H1 (cell line): ENCODE data around the gene PLP2. TPM values are rescaled to one million over a fixed set of nuclear protein-coding genes. Genes with fewer than 3 reads are reported as not detected.

Experiments used
- CTCF ChIA-PET: fragments of 300-600 bp; sonication (Branson Sonifier 250); formaldehyde crosslinking; loops from one replicate; lab custom pipeline; 2021; ENCODE audit not compliant: partially characterized antibody; lab: Charles Lee
- POLR2A ChIA-PET: fragments of 300-600 bp; sonication (Branson Sonifier 250); formaldehyde crosslinking; loops from one replicate; lab custom pipeline; 2021; ENCODE audit warnings: inconsistent platforms; ENCODE audit not compliant: partially characterized antibody; lab: Charles Lee
- DNase-seq, 2 experiments: peaks; one replicate each; pipeline versions ENCODE4 v3.0.0 to v3.0.0-alpha.2; 2010 to 2022; ENCODE audit warnings: low spot score in 2 of 2, low read depth in 1 of 2, mixed read lengths in 1 of 2
- FAIRE-seq: peaks from 2 replicates; lab custom pipeline; 2011; peaks lifted over from hg19 to GRCh38; lab: Jason Lieb, UNC
- H2AFZ ChIP-seq: 2 replicates; pipeline ENCODE4 v1.8.1; 2012; ENCODE audit warnings: low read length, inconsistent platforms
- H2AK5ac ChIP-seq: 2 replicates; pipeline ENCODE4 v1.6.1; 2013; ENCODE audit warnings: low read depth, low read length
- H2BK120ac ChIP-seq: replicated peaks from 2 replicates; pipeline ENCODE3; 2013; ENCODE audit warnings: low read depth, low read length, inconsistent platforms
- H2BK12ac ChIP-seq: 2 replicates; pipeline ENCODE4 v1.6.1; 2013; ENCODE audit warnings: low read depth, low read length
- H2BK15ac ChIP-seq: 2 replicates; pipeline ENCODE4 v1.6.1; 2013; ENCODE audit warnings: low read length
- H2BK20ac ChIP-seq: 2 replicates; pipeline ENCODE4 v1.6.1; 2013; ENCODE audit warnings: low read length
- H2BK5ac ChIP-seq: 2 replicates; pipeline ENCODE4 v1.6.1; 2013; ENCODE audit warnings: low read depth, low read length
- H3K14ac ChIP-seq: 2 replicates; pipeline ENCODE4 v1.6.1; 2013; ENCODE audit warnings: inconsistent platforms; ENCODE audit not compliant: insufficient read length
- H3K18ac ChIP-seq: 2 replicates; pipeline ENCODE4 v1.6.1; 2013; ENCODE audit warnings: low read length; ENCODE audit errors: extremely low read depth
- H3K23ac ChIP-seq: 2 replicates; pipeline ENCODE4 v1.6.1; 2013; ENCODE audit warnings: inconsistent platforms; ENCODE audit not compliant: insufficient read length
- H3K23me2 ChIP-seq: 2 replicates; pipeline ENCODE4 v1.6.1; 2013; ENCODE audit warnings: low read depth, low read length
- H3K27ac ChIP-seq: 2 replicates; pipeline ENCODE4 v1.6.1; 2011; ENCODE audit warnings: low read depth, low read length, inconsistent platforms
- H3K27me3 ChIP-seq, 4 experiments: replicated peaks in 1 of 4; 1 replicate in 1 of 4; 2 replicates in 3 of 4; pipeline versions ENCODE4 v1.6.1 to v1.8.1; 2011 to 2013; ENCODE audit warnings: low read length in 3 of 4, mild to moderate bottlenecking in 3 of 4, inconsistent platforms in 2 of 4, mixed read lengths in 2 of 4, moderate library complexity in 1 of 4; ENCODE audit not compliant: control insufficient read depth in 3 of 4, insufficient read depth in 3 of 4; ENCODE audit errors: extremely low read depth in 1 of 4
- H3K36me3 ChIP-seq, 4 experiments: 2 replicates each; pipeline versions ENCODE4 v1.6.1 to v1.8.1; 2011 to 2013; ENCODE audit warnings: mild to moderate bottlenecking in 4 of 4, low read length in 3 of 4, moderate library complexity in 2 of 4, control low read depth in 1 of 4, inconsistent platforms in 1 of 4; ENCODE audit not compliant: insufficient read depth in 4 of 4, control insufficient read depth in 2 of 4
- H3K4ac ChIP-seq: replicated peaks from 2 replicates; pipeline ENCODE3; 2013; ENCODE audit warnings: low read length, low read depth, mixed read lengths, inconsistent platforms; ENCODE audit not compliant: insufficient read length
- H3K4me1 ChIP-seq, 4 experiments: replicated peaks in 1 of 4; 1 replicate in 1 of 4; 2 replicates in 3 of 4; pipeline versions ENCODE4 v1.6.1 to v1.8.1; 2011 to 2013; ENCODE audit warnings: low read length in 3 of 4, inconsistent platforms in 2 of 4, mixed read lengths in 1 of 4; ENCODE audit not compliant: insufficient read depth in 4 of 4, control insufficient read depth in 3 of 4
- H3K4me2 ChIP-seq, 2 experiments: 2 replicates each; pipeline versions ENCODE4 v1.6.1 to v1.8.1; 2011 to 2013; ENCODE audit warnings: low read depth in 2 of 2, low read length in 2 of 2, control low read depth in 1 of 2, inconsistent platforms in 1 of 2, mild to moderate bottlenecking in 1 of 2; ENCODE audit not compliant: insufficient read depth in 1 of 2
- H3K4me3 ChIP-seq, 4 experiments: fragments of 200-600, 300-600 bp in 1 of 4; sonication (generic), shearing (Covaris generic), sonication (Bioruptor Twin) in 1 of 4; 2 replicates each; pipeline versions ENCODE4 v1.5.1 to v1.8.1; 2011 to 2016; ENCODE audit warnings: low read length in 4 of 4, low read depth in 3 of 4, control low read depth in 2 of 4, inconsistent platforms in 2 of 4, mild to moderate bottlenecking in 2 of 4, mixed read lengths in 1 of 4, moderate library complexity in 1 of 4; ENCODE audit not compliant: insufficient read depth in 2 of 4; ENCODE audit errors: extremely low read depth in 1 of 4
- H3K56ac ChIP-seq: replicated peaks from 2 replicates; pipeline ENCODE3; 2013; ENCODE audit warnings: low read depth, mild to moderate bottlenecking, mixed read lengths, low read length, inconsistent platforms; ENCODE audit not compliant: insufficient read length
- H3K79me1 ChIP-seq: 2 replicates; pipeline ENCODE4 v1.6.1; 2013; ENCODE audit warnings: low read depth, low read length, control low read depth
- H3K79me2 ChIP-seq, 2 experiments: 2 replicates each; pipeline versions ENCODE4 v1.6.1 to v1.8.1; 2012 to 2013; ENCODE audit warnings: low read length in 2 of 2, mild to moderate bottlenecking in 2 of 2, inconsistent platforms in 1 of 2; ENCODE audit not compliant: insufficient read depth in 2 of 2, control insufficient read depth in 1 of 2
- H3K9ac ChIP-seq, 4 experiments: replicated peaks in 1 of 4; 1 replicate in 1 of 4; 2 replicates in 3 of 4; pipeline versions ENCODE4 v1.6.1 to v1.8.1; 2011 to 2013; ENCODE audit warnings: low read depth in 3 of 4, low read length in 3 of 4, control low read depth in 2 of 4, mild to moderate bottlenecking in 2 of 4, moderate library complexity in 2 of 4, inconsistent platforms in 1 of 4; ENCODE audit errors: extremely low read depth in 1 of 4
- H3K9me3 ChIP-seq, 2 experiments: 2 replicates each; pipeline versions ENCODE4 v1.6.1 to v1.8.1; 2012 to 2013; ENCODE audit warnings: mild to moderate bottlenecking in 2 of 2, moderate library complexity in 2 of 2, control low read depth in 1 of 2, inconsistent platforms in 1 of 2, low read depth in 1 of 2, low read length in 1 of 2, mixed read lengths in 1 of 2; ENCODE audit not compliant: insufficient read depth in 2 of 2
- H4K20me1 ChIP-seq, 2 experiments: replicated peaks in 1 of 2; 2 replicates each; pipeline versions ENCODE3 to v1.8.1; 2011 to 2013; ENCODE audit warnings: inconsistent platforms in 2 of 2, low read length in 2 of 2, mild to moderate bottlenecking in 1 of 2; ENCODE audit not compliant: insufficient read depth in 2 of 2, control insufficient read depth in 1 of 2
- H4K5ac ChIP-seq: 2 replicates; pipeline ENCODE4 v1.6.1; 2013; ENCODE audit warnings: low read length, low read depth, mixed read lengths, inconsistent platforms; ENCODE audit not compliant: insufficient read length
- H4K8ac ChIP-seq: 2 replicates; pipeline ENCODE4 v1.8.0; 2013; ENCODE audit warnings: mild to moderate bottlenecking, moderate library complexity, low read length, inconsistent platforms; ENCODE audit not compliant: insufficient read depth; ENCODE audit errors: extremely low read depth
- H4K91ac ChIP-seq: replicated peaks from 2 replicates; pipeline ENCODE3; 2013; ENCODE audit warnings: low read length, mixed read lengths, inconsistent platforms; ENCODE audit not compliant: insufficient read length
- CTBP2 ChIP-seq: IDR thresholded peaks from 2 replicates; pipeline ENCODE4 v1.7.0; 2011; ENCODE audit warnings: borderline replicate concordance, mild to moderate bottlenecking, moderate library complexity, mixed read lengths, low read length; ENCODE audit not compliant: insufficient read depth, insufficient read length
- EP300 ChIP-seq, 2 experiments: IDR thresholded peaks; 1 replicate in 1 of 2; 2 replicates in 1 of 2; pipeline ENCODE4 v1.6.1; 2011 to 2012; ENCODE audit warnings: low read depth in 2 of 2, low read length in 2 of 2, mild to moderate bottlenecking in 2 of 2, borderline replicate concordance in 1 of 2, inconsistent platforms in 1 of 2, moderate library complexity in 1 of 2
- HDAC6 ChIP-seq: IDR thresholded peaks from one replicate; pipeline ENCODE4 v1.7.1; 2012; ENCODE audit warnings: low read depth, mild to moderate bottlenecking, inconsistent platforms, low read length, moderate library complexity
- PHF8 ChIP-seq: fragments of 200-600 bp; sonication (generic); conservative IDR thresholded peaks from 2 replicates; pipeline ENCODE4 v1.7.1; 2012; ENCODE audit warnings: low read depth, mild to moderate bottlenecking, inconsistent platforms, low read length, moderate library complexity
- SIRT6 ChIP-seq: IDR thresholded peaks from one replicate; pipeline ENCODE4 v1.7.1; 2012; ENCODE audit warnings: low read length, inconsistent platforms
- WGBS, 2 experiments: shearing (Covaris generic) in 1 of 2; methylation state at CpG; one replicate each; pipeline versions ENCODE4 v1.1.6 to v1.1.7; 2013 to 2015; ENCODE audit warnings: low lambda C conversion rate in 2 of 2, mixed read lengths in 2 of 2, inconsistent platforms in 1 of 2, low coverage in 1 of 2, missing lambda C conversion rate in 1 of 2; ENCODE audit not compliant: insufficient replicate concordance in 2 of 2, insufficient coverage in 1 of 2, insufficient read length in 1 of 2; ENCODE audit errors: extremely low coverage in 1 of 2, missing lambda C conversion rate in 1 of 2; 5-methylcytosine and 5-hydroxymethylcytosine counted together
- polyA plus RNA-seq, 7 experiments: library from polyadenylated mRNA; depleted of rRNA in 3 of 7; stranded (reverse) in 5 of 7; unstranded in 2 of 7; fragments of >200 nt in 5 of 7; fragments of 200-250 nt in 2 of 7; gene quantifications; 1 replicate in 5 of 7; 2 replicates in 1 of 7; 4 replicates in 1 of 7; pipeline versions ENCODE4 v1.2.1 to v1.2.3, GENCODE V29; 2011 to 2013; ENCODE audit warnings: missing spikeins in 2 of 7, mixed read lengths in 2 of 7
- total RNA-seq: library from RNA; stranded (reverse); fragmentation: NEBNext Ultra II Directional; extraction: Animal tissue kit (Norgen Biotek cat#: 25700); gene quantifications from 2 replicates; pipeline ENCODE4 v1.2.1, GENCODE V29; 2021

The PLP2 gene
- total and polyA plus RNA-seq, 2 of the 8 experiments (the other 6 are each of a cell fraction or from before 2014, with no cell fraction given), result 10.3 to 23.4 TPM

DNA sequence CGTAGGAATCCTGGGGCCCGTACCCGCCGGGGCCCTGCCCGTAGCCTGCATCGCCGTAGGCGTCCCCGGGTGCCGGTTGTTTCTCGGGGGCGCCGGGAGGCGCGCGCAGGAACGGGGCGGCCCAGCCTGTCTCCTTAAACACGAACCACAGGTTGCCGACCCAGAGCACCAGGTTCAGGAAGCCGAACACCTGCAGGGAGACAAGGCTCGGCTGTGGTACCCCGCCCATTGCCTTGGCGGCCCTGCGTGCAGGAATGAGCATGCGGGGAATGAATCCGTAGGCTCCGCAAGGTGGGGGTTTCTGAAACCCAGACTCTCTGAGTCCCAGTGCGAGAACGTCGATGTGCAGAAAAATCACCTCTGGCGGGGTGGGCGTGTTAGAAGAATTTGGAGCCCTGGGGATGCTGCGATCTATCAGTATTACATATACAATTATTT, 19.9 kb downstream of the PLP2 start:
- peak overlapping the region in 3 of 4 experiments; percentile 46 to 66 (median 55); a peak in 6 of 7 replicates for H3K9ac ChIP-seq
- CTCF ChIA-PET, result interaction anchor here (1.4 to 2.5 kb wide), 4 partner anchors 33 to 90 kb away, joined by 6 to 11 read pairs (median 8); no protein-coding TSS in a partner anchor
- no peak for FAIRE-seq

More for the DNA sequence above, 19.9 kb downstream of the PLP2 start:
- TF ChIP-seq CTBP2, result no peak
- no peak for TF ChIP-seq HDAC6
- TF ChIP-seq SIRT6, result no peak
- TF ChIP-seq PHF8, result peak; percentile 77
- no peak for TF ChIP-seq EP300 (IDR thresholded peaks at IDR 0.05; ENCODE audit: borderline replicate concordance in 1 of 2, low read depth in 2 of 2, low read length in 2 of 2)
- H3K4me3 ChIP-seq, result peak overlapping the region; percentile 51 to 87 (median 61)
- no peaks in the 10 kb centered on the region for H4K20me1 ChIP-seq
- H3K14ac ChIP-seq, result no peak overlapping the region
- H4K91ac ChIP-seq, result no peak overlapping the region
- no peak overlapping the region for H3K56ac ChIP-seq
- peak overlapping the region; percentile 18 to 60; a peak in 3 of 4 replicates for H3K4me2 ChIP-seq
- H3K79me2 ChIP-seq, result no peaks in the 10 kb centered on the region
- 3% methylated on average over 22 of the region's 34 CpGs; no CpG with 5 or more reads in 1 of the 2 experiments for WGBS, 2 experiments
- peak overlapping the region; percentile 77; the same call in 1 of the 2 replicates for H3K27ac ChIP-seq
- no peak overlapping the region for H4K5ac ChIP-seq
- H2BK20ac ChIP-seq, result no peak overlapping the region
- H2BK120ac ChIP-seq, result no peak overlapping the region
- H3K23me2 ChIP-seq, result peaks cover 2% of the 10 kb centered on the region; the same call in 1 of the 2 replicates
- H3K79me1 ChIP-seq, result no peaks in the 10 kb centered on the region
- H3K18ac ChIP-seq, result no peak overlapping the region
- H2BK5ac ChIP-seq, result no peak overlapping the region
- H3K27me3 ChIP-seq, result no peaks in the 10 kb centered on the region
- H2AK5ac ChIP-seq, result no peak overlapping the region
- H2BK15ac ChIP-seq, result no peak overlapping the region
- no peak overlapping the region; the same call in 1 of the 2 replicates for H2AFZ ChIP-seq
- H4K8ac ChIP-seq, result peak overlapping the region; percentile 73; the same call in 1 of the 2 replicates
- H3K4ac ChIP-seq, result no peak overlapping the region
- no peaks in the 10 kb centered on the region for H3K9me3 ChIP-seq
- H2BK12ac ChIP-seq, result no peak overlapping the region
- H3K4me1 ChIP-seq, result peaks cover 0 to 4% (median 3%) of the 10 kb centered on the region in 4 experiments; a peak in 4 of 7 replicates
- H3K36me3 ChIP-seq, result no peaks in the 10 kb centered on the region
- POLR2A ChIA-PET, result interaction anchor here (1.0 to 1.4 kb wide), 4 partner anchors 16 to 28 kb away, joined by 3 to 4 read pairs (median 3); no protein-coding TSS in a partner anchor
- no peak overlapping the region for H3K23ac ChIP-seq
- DNase-seq, result no peak
